ENCODE measurements around the gene GJB3.
A peak's percentile ranks its signal among the peaks of the same experiment; 100 is the strongest.
"Not testable (repeated sequence)": the region's sequence is repeated elsewhere in the genome, so short reads cannot be mapped to it uniquely, and the experiment has no call there.

GJB3 gene

GRCh38 chr1:34781071-34781843, at the start of gene GJB3:
Gene GJB3 (plus strand): TSS chr1:34781214. CDS start chr1:34784763, 3,549 bp downstream.
- H3K27ac ChIP-seq (ENCODE audit: low read length): no peak within 1 kb of the TSS
- H3K4me1 ChIP-seq (ENCODE audit: control insufficient read depth, insufficient read depth, low read length): peaks cover 10% of the 10 kb centered on the region
- H3K27me3 ChIP-seq (ENCODE audit: control insufficient read depth in 1 of 2, insufficient read depth in 2 of 2, low read length in 2 of 2): peaks cover 45 to 57% of the 10 kb centered on the region in 2 donors
- H3K4me3 ChIP-seq (ENCODE audit: low read length in 2 of 2): peak within 1 kb of the TSS; percentile 20 to 58
- H3K9me3 ChIP-seq (ENCODE audit: control insufficient read depth in 2 of 2, low read length in 2 of 2): no peaks in the 10 kb centered on the region
- H3K36me3 ChIP-seq (ENCODE audit: control insufficient read depth in 2 of 2, insufficient read depth in 2 of 2, low read length in 2 of 2): no peaks in the 10 kb centered on the region
- H3K9ac ChIP-seq (ENCODE audit: low read length in 2 of 2): no peak within 1 kb of the TSS

DNA sequence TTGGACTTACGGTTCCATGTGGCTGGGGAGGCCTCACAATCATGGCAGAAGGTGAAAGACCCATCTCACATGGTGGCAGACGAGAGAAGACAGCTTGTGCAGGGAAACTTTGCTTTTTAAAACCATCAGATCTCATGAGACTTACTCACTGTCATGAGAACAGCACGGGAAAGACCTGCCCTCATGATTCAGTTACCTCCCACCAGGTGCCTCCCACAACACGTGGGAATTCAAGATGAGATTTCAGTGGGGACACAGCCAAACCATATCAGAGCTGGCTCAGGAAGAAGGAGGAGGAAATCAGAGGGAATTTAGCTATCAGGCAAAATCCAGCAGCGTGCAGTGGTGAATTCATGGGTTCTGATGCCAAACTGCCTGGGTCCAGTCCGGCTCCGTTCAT, 48.2 kb upstream of the GJB3 start:
- H3K27me3 ChIP-seq (ENCODE audit: control insufficient read depth in 1 of 2, insufficient read depth in 2 of 2, low read length in 2 of 2): peaks cover 0 to 11% of the 10 kb centered on the region in 2 donors
- H3K27ac ChIP-seq (ENCODE audit: low read length); H3K9ac ChIP-seq (ENCODE audit: low read length in 2 of 2); H3K4me3 ChIP-seq (ENCODE audit: low read length in 2 of 2); H3K36me3 ChIP-seq (ENCODE audit: control insufficient read depth in 2 of 2, insufficient read depth in 2 of 2, low read length in 2 of 2); H3K4me1 ChIP-seq (ENCODE audit: control insufficient read depth, insufficient read depth, low read length); H3K9me3 ChIP-seq (ENCODE audit: control insufficient read depth in 2 of 2, low read length in 2 of 2): not testable (repeated sequence)

GRCh38 chr1:34736692-34737091, 44.3 kb upstream of the GJB3 start:
- H3K36me3 ChIP-seq (ENCODE audit: control insufficient read depth in 2 of 2, insufficient read depth in 2 of 2, low read length in 2 of 2): no peaks in the 10 kb centered on the region
- H3K27me3 ChIP-seq (ENCODE audit: control insufficient read depth in 1 of 2, insufficient read depth in 2 of 2, low read length in 2 of 2): peaks cover 0 to 7% of the 10 kb centered on the region in 2 donors
- no peak overlapping the region for H3K4me3 ChIP-seq (ENCODE audit: low read length in 2 of 2)
- H3K27ac ChIP-seq (ENCODE audit: low read length): no peak overlapping the region
- H3K4me1 ChIP-seq (ENCODE audit: control insufficient read depth, insufficient read depth, low read length): no peaks in the 10 kb centered on the region
- H3K9ac ChIP-seq (ENCODE audit: low read length in 2 of 2): no peak overlapping the region
- H3K9me3 ChIP-seq (ENCODE audit: control insufficient read depth in 2 of 2, low read length in 2 of 2): no peaks in the 10 kb centered on the region

GRCh38 chr1:34737236-34737635, 43.8 kb upstream of the GJB3 start:
- H3K4me3 ChIP-seq (ENCODE audit: low read length in 2 of 2); H3K27me3 ChIP-seq (ENCODE audit: control insufficient read depth in 1 of 2, insufficient read depth in 2 of 2, low read length in 2 of 2); H3K27ac ChIP-seq (ENCODE audit: low read length): not testable (repeated sequence)

GRCh38 chr1:34739613-34740012, 41.4 kb upstream of the GJB3 start:
- Histone ChIP-seq H3K4me3 (ENCODE audit: low read length in 2 of 2) (no peak overlapping the region), H3K9me3 (ENCODE audit: control insufficient read depth in 2 of 2, low read length in 2 of 2) (no peaks in the 10 kb centered on the region), H3K36me3 (ENCODE audit: control insufficient read depth in 2 of 2, insufficient read depth in 2 of 2, low read length in 2 of 2) (no peaks in the 10 kb centered on the region), H3K27me3 (ENCODE audit: control insufficient read depth in 1 of 2, insufficient read depth in 2 of 2, low read length in 2 of 2) (peaks cover 0 to 8% of the 10 kb centered on the region in 2 donors), H3K9ac (ENCODE audit: low read length in 2 of 2) (no peak overlapping the region), H3K4me1 (ENCODE audit: control insufficient read depth, insufficient read depth, low read length) (peaks cover 5% of the 10 kb centered on the region), H3K27ac (ENCODE audit: low read length) (no peak overlapping the region)

More at GRCh38 chr1:34737236-34737635, 43.8 kb upstream of the GJB3 start:
- not testable (repeated sequence) for H3K9me3 ChIP-seq (ENCODE audit: control insufficient read depth in 2 of 2, low read length in 2 of 2); H3K4me1 ChIP-seq (ENCODE audit: control insufficient read depth, insufficient read depth, low read length); H3K9ac ChIP-seq (ENCODE audit: low read length in 2 of 2); H3K36me3 ChIP-seq (ENCODE audit: control insufficient read depth in 2 of 2, insufficient read depth in 2 of 2, low read length in 2 of 2)

DNA sequence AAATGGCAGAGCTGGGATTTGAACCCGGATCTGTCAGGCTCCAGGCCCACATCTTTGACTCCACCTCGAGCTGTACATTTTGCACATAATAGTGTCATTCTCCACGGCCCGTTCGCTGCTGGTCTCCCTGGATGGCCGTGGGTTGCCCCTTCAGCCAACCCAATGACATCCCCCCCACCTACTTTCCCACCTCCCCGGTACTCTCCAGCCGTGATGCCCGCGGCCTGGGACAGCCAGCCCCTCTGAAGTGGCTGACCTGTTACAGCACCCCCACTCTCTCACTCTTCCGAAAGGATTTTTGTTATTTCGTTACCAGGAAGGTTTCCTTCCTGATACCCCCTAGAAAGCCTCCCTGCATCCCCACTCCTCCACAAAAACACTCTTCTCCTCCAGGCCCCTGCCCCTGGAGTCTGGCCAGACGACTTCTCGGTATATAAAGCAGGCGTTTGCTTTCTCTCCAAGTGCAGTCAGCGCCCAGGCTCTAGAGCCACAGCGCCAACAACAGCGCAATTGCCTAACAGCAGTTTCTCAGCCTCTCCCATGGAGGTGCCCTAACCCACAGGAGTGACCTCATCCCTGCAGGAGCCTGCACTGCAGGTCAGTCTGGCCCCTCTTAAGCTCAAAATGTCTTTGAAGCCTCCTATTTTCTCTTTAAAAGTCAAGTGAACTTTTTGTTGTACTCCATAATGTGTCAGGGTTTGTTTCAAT, 40.7 kb upstream of the GJB3 start:
- Histone ChIP-seq H3K27me3 (ENCODE audit: control insufficient read depth in 1 of 2, insufficient read depth in 2 of 2, low read length in 2 of 2) (peaks cover 0 to 8% of the 10 kb centered on the region in 2 donors), H3K36me3 (ENCODE audit: control insufficient read depth in 2 of 2, insufficient read depth in 2 of 2, low read length in 2 of 2) (no peaks in the 10 kb centered on the region), H3K9ac (ENCODE audit: low read length in 2 of 2) (no peak overlapping the region), H3K9me3 (ENCODE audit: control insufficient read depth in 2 of 2, low read length in 2 of 2) (no peaks in the 10 kb centered on the region), H3K4me1 (ENCODE audit: control insufficient read depth, insufficient read depth, low read length) (peaks cover 5% of the 10 kb centered on the region), H3K4me3 (ENCODE audit: low read length in 2 of 2) (no peak overlapping the region), H3K27ac (ENCODE audit: low read length) (no peak overlapping the region)

- peaks cover 5% of the 10 kb centered on the region for H3K4me1 ChIP-seq (ENCODE audit: control insufficient read depth, insufficient read depth, low read length)
- H3K36me3 ChIP-seq (ENCODE audit: control insufficient read depth in 2 of 2, insufficient read depth in 2 of 2, low read length in 2 of 2): no peaks in the 10 kb centered on the region
- H3K27ac ChIP-seq (ENCODE audit: low read length): no peak overlapping the region
- no peaks in the 10 kb centered on the region for H3K9me3 ChIP-seq (ENCODE audit: control insufficient read depth in 2 of 2, low read length in 2 of 2)
- H3K9ac ChIP-seq (ENCODE audit: low read length in 2 of 2): no peak overlapping the region
- peaks cover 6 to 15% of the 10 kb centered on the region in 2 donors for H3K27me3 ChIP-seq (ENCODE audit: control insufficient read depth in 1 of 2, insufficient read depth in 2 of 2, low read length in 2 of 2)
- H3K4me3 ChIP-seq (ENCODE audit: low read length in 2 of 2): no peak overlapping the region
Observed at GRCh38 chr1:34742667-34743270, 38.2 kb upstream of the GJB3 start.

DNA sequence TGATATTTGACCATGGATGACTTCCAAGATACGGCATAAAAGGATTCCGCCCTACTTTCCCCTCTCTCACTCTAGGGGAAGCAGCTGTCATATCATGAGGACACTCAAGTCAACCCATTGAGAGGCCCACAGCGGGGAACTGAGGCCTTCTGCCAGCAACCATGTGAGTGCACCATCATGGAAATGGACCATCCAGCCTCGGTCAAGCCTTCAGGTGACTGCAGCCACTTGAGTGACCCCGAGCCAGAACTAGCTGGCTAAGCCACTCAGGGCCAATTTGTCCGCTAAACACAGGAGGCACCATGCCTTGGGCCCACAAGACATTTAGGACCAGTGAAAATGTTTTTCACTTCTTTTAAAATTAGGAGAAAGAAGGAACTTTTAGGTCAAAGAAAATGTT, 37.2 kb upstream of the GJB3 start:
- Histone ChIP-seq H3K36me3 (ENCODE audit: control insufficient read depth in 2 of 2, insufficient read depth in 2 of 2, low read length in 2 of 2) (no peaks in the 10 kb centered on the region), H3K9me3 (ENCODE audit: control insufficient read depth in 2 of 2, low read length in 2 of 2) (no peaks in the 10 kb centered on the region), H3K27me3 (ENCODE audit: control insufficient read depth in 1 of 2, insufficient read depth in 2 of 2, low read length in 2 of 2) (peaks cover 9 to 14% of the 10 kb centered on the region in 2 donors), H3K4me1 (ENCODE audit: control insufficient read depth, insufficient read depth, low read length) (peaks cover 5% of the 10 kb centered on the region), H3K9ac (ENCODE audit: low read length in 2 of 2) (no peak overlapping the region), H3K27ac (ENCODE audit: low read length) (no peak overlapping the region), H3K4me3 (ENCODE audit: low read length in 2 of 2) (no peak overlapping the region)

- Histone ChIP-seq H3K27me3 (ENCODE audit: control insufficient read depth in 1 of 2, insufficient read depth in 2 of 2, low read length in 2 of 2) (peaks cover 9 to 18% of the 10 kb centered on the region in 2 donors), H3K9ac (ENCODE audit: low read length in 2 of 2) (no peak overlapping the region), H3K4me1 (ENCODE audit: control insufficient read depth, insufficient read depth, low read length) (peaks cover 5% of the 10 kb centered on the region), H3K9me3 (ENCODE audit: control insufficient read depth in 2 of 2, low read length in 2 of 2) (no peaks in the 10 kb centered on the region), H3K36me3 (ENCODE audit: control insufficient read depth in 2 of 2, insufficient read depth in 2 of 2, low read length in 2 of 2) (no peaks in the 10 kb centered on the region), H3K4me3 (ENCODE audit: low read length in 2 of 2) (no peak overlapping the region), H3K27ac (ENCODE audit: low read length) (no peak overlapping the region)
Observed at GRCh38 chr1:34744851-34745250, 36.2 kb upstream of the GJB3 start.

- no peak overlapping the region for H3K27ac ChIP-seq (ENCODE audit: low read length)
- H3K9me3 ChIP-seq (ENCODE audit: control insufficient read depth in 2 of 2, low read length in 2 of 2): no peaks in the 10 kb centered on the region
- peaks cover 5% of the 10 kb centered on the region for H3K4me1 ChIP-seq (ENCODE audit: control insufficient read depth, insufficient read depth, low read length)
- H3K4me3 ChIP-seq (ENCODE audit: low read length in 2 of 2): no peak overlapping the region
- no peak overlapping the region for H3K9ac ChIP-seq (ENCODE audit: low read length in 2 of 2)
- peaks cover 9 to 23% of the 10 kb centered on the region in 2 donors for H3K27me3 ChIP-seq (ENCODE audit: control insufficient read depth in 1 of 2, insufficient read depth in 2 of 2, low read length in 2 of 2)
- H3K36me3 ChIP-seq (ENCODE audit: control insufficient read depth in 2 of 2, insufficient read depth in 2 of 2, low read length in 2 of 2): no peaks in the 10 kb centered on the region
Observed at GRCh38 chr1:34745666-34746065, 35.3 kb upstream of the GJB3 start.

All from stomach smooth muscle (tissue), 2 donors.